ENCODE data around the gene ZBTB44.
"Not testable (repeated sequence)": the region's sequence is repeated elsewhere in the genome, so short reads cannot be mapped to it uniquely, and the experiment has no call there.

Gene ZBTB44

GRCh38 chr11:130312046-130312445 lies 2.7 kb downstream of the ZBTB44 start:
- DNase-seq (ENCODE audit: low read depth in 2 of 2) = no peak

- no peak for DNase-seq (ENCODE audit: low read depth in 2 of 2)
These were observed 4.1 kb downstream of the ZBTB44 start for GRCh38 chr11:130310622-130311021.

DNA sequence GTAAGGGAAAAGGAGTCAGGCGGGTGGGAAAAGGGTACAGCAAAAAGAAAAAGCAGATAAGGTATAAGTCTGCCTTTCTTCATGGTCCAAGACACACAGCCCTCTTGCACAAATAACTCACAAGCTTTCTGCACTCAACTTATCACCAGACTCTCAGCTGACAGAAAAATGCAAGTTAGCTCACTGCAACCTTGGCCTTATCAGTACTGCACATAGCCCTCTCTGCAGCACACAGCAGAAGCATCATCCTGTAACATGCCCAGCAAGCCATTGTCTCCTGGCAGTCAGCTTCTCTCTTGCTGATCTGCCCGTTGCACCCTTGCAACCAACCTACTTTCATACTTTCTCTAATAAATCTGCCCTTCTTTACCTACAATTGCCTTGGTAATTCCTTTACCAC lies 5.8 kb downstream of the ZBTB44 start:
- DNase-seq (ENCODE audit: low read depth in 2 of 2) = no peak

DNA sequence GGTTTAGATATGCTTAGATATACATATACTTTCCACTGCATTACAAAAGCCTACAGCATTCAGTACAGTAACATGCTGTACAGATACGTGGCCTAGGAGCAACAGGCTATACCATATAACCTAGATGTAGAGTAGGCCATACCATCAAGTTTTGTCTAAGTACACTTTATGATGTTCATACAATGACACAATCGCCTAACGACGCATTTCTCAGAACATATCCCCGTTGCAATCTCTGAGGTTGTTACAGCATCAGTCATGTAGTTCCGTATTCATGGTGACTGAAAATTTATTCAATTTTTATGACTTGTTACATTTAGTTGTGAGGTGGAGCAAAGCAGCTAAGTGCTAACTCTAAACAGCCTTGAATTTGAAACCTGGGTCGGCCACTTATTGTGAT lies 6.7 kb downstream of the ZBTB44 start:
- DNase-seq (ENCODE audit: low read depth in 2 of 2) = no peak

- no peak for DNase-seq (ENCODE audit: low read depth in 2 of 2)
These were observed 10.1 kb downstream of the ZBTB44 start for GRCh38 chr11:130304651-130305050.

DNA sequence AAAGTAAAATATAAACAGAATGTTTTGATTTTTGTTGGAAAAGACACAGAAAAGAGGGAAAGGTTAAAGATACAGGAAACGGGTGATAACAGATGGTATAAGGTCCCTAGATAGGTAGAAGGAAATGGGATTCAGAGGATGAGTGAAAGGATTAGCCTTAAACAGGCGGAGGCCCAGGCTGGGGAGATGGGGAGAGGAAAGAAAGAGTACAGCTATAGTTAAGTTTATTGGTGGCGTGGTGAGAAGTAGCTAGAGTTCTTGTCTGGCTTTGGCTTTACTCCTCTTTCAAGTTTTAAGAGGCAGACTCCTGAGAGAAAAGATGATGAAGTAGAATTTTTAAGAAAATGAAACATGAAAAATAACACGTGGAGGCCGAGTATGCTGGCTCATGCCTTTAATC lies 13.7 kb downstream of the ZBTB44 start:
- no peak for DNase-seq (ENCODE audit: low read depth in 2 of 2)

- DNase-seq (ENCODE audit: low read depth in 2 of 2) = no peak
These were observed 14.2 kb downstream of the ZBTB44 start for GRCh38 chr11:130300567-130300966.

- no peak for DNase-seq (ENCODE audit: low read depth in 2 of 2)
These were observed 14.7 kb downstream of the ZBTB44 start for GRCh38 chr11:130299978-130300377.

DNA sequence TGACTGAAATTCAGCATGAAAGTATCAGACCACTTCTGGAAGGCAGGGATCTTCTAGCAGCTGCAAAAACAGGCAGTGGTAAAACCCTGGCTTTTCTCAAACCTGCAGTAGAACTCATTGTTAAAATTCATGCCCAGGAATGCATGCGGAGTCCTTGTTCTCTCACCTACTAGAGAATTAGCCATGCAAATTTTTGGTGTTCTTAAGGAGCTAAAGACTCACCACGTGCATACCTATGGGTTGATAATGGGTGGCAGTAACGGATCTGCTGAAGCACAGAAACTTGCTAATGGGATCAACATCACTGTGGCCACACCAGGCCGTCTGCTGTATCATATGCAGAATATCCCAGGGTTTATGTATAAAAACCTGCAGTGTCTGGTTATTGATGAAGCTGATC lies 19.1 kb downstream of the ZBTB44 start:
- DNase-seq (ENCODE audit: low read depth in 2 of 2) = no peak

DNA sequence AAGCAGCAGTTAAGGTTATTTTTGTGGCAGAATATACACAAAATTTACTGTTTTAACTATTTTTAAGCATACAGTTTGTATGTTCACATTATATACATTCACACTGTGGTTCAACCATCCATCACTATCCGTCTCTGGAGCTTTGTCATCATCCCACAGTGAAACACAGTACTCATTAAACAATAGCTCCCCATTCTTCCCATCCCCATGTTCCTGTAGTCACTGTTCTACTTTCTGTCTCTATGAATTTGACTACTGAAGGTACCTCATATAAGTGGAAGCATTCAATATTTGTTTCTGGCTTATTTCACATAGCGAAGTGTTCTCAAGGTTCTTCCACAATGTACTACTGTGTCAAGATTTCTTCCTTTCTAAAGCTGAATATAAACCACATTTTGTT lies 32.6 kb downstream of the ZBTB44 start:
- no peak for DNase-seq (ENCODE audit: low read depth in 2 of 2)

- not testable (repeated sequence) for DNase-seq (ENCODE audit: low read depth in 2 of 2)
These were observed 33.4 kb downstream of the ZBTB44 start for GRCh38 chr11:130281341-130281740.

GRCh38 chr11:130279989-130280388 lies 34.7 kb downstream of the ZBTB44 start:
- no peak for DNase-seq (ENCODE audit: low read depth in 2 of 2)

DNA sequence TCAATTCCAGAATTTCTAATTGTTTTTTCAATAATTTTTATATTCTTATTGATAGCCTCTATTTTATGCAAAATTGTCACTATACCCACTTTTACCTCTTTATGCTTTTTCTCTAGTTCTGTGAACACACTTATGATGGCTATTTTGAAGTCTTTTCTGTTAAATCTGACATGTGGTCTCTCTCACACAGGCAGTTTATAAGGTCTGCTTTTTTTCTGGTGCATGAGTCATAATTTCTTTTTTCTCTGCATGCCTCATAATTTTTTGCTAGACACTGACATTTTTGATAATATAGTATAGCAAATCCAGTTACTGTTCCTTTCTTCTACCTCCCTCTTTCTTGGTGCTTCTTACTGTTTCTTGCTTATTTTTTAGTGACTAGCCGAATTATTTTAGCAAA lies 36.0 kb downstream of the ZBTB44 start:
- DNase-seq (ENCODE audit: low read depth in 2 of 2) = no peak

DNA sequence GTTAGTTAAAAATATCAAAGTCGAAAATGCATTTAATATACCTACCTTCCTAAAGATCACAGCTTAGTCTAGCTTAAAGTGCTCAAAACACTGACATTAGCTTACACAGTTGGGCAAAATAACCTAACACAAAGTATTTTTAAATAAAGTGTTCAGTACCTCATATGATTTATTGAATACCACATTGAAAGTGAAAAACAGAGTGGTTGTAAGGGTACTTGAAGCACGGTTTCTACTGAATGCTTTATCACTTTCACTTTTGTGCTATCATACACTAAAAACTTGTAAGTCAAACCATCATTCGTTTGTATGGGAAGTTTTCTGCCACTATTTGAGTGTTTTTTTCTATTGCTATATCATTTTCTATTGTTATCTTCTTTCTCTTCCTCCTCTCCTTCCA lies 36.6 kb downstream of the ZBTB44 start:
- no peak for DNase-seq (ENCODE audit: low read depth in 2 of 2)

- no peak for DNase-seq (ENCODE audit: low read depth in 2 of 2)
These were observed 42.4 kb downstream of the ZBTB44 start for GRCh38 chr11:130272336-130272735.

- no peak for DNase-seq (ENCODE audit: low read depth in 2 of 2)
These were observed 45.3 kb downstream of the ZBTB44 start for GRCh38 chr11:130269326-130269943.

- DNase-seq (ENCODE audit: low read depth in 2 of 2) = no peak
These were observed 51.4 kb downstream of the ZBTB44 start for GRCh38 chr11:130263351-130263750.

GRCh38 chr11:130262424-130262823 lies 52.3 kb downstream of the ZBTB44 start:
- no peak for DNase-seq (ENCODE audit: low read depth in 2 of 2)

- no peak for DNase-seq (ENCODE audit: low read depth in 2 of 2)
These were observed 53.1 kb downstream of the ZBTB44 start for GRCh38 chr11:130261571-130261970.

DNA sequence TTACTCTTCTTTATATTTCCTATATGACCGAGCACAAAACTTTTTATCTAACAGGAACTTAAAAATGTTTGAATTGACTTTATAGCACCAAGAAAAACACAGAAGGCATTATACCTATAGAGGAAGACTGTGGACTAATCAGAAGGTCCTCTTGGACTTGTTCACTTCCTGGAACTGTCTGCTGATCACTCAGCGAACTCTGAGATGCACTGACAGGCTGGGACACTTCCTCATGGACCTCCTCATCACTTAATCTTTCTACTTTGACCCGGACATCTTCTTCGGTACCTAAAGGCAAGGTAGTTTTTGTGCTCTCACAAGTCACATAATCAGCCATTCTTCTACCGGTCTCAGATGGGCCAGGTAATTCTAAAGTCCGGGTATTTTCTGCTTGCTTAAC lies 54.0 kb downstream of the ZBTB44 start:
- DNase-seq (ENCODE audit: low read depth in 2 of 2) = no peak

DNA sequence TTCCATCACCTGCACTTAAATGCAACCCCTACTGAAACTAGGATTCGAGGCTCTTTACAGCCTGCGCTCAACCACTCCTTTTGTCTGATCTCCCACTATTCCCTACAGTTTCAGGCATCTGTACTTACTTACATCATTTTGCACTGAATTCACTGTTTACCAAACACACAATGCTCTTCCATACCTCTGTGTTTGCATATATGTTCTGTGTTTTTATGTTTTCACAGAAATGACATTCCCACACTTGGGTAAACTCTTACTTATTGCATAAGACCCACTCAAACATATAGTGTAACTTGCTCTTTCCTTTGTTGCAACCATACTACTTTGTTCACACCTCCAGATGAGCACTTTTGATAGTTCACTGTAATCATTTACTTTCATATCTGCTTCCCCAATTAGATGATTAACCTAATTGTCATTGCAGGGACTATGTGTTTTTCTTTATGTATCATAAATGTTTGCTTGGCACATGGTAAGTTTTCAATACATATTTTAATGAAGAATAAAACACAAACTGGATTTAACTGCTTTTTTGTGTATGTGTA lies 54.6 kb downstream of the ZBTB44 start:
- no peak for DNase-seq (ENCODE audit: low read depth in 2 of 2)

DNA sequence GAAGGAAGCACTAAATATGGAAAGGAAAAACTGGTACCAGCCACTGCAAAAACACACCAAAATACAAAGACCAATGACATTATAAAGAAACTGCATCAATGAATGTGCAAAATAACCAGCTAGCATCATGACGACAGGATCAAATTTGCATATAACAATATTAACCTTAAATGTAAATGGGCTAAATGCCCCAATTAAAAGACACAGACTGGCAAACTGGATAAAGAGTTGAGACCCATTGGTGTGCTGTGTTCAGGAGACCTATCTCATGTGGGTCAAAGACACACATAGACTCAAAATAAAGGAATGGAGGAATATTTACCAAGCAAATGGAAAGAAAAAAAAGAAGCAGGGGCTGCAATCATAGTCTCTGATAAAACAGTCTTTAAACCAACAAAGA lies 63.0 kb downstream of the ZBTB44 start:
- not testable (repeated sequence) for DNase-seq (ENCODE audit: low read depth in 2 of 2)

- DNase-seq (ENCODE audit: low read depth in 2 of 2) = not testable (repeated sequence)
These were observed 64.8 kb downstream of the ZBTB44 start for GRCh38 chr11:130249929-130250328.

DNA sequence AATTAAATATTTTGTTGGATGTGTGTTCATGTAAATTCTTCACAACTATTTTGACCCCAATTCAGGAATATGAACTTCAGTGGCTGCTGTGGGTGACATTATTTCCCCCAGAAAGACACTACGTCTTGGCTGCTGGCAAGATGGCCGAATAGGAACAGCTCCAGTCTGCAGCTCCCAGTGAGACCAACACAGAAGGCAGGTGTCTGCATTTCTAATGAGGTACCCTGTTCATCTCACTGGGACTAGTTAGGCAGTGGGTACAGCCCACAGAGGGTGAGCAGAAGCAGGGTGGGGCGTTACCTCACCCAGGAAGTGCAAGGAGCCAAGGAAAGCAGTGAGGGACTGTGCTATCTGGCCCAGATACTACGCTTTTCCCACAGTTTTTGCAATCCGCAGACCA lies 65.3 kb downstream of the ZBTB44 start:
- DNase-seq (ENCODE audit: low read depth in 2 of 2) = no peak

All from stimulated activated CD8-positive, alpha-beta memory T cell treated with anti-CD3 and anti-CD28 coated beads, Interleukin-15, amount 100 ng/mL, for 48 hours (primary cell).